Fibroblast of lung (primary cell): Measurements from ENCODE around the gene PPFIBP2.

ENCODE experiments used
- EZH2 ChIP-seq: IDR thresholded peaks from 2 replicates; pipeline ENCODE4 v1.5.1; 2012; ENCODE audit warnings: low read length, control low read depth, mild to moderate bottlenecking; ENCODE audit errors: missing control alignments
- TF ChIP-seq, protein P1 (sequence below), 2 donors: IDR thresholded peaks in 1 of 2; conservative IDR thresholded peaks in 1 of 2; 1 replicate in 1 of 2; 2 replicates in 1 of 2; pipeline ENCODE4 v1.5.1; 2011 to 2012; ENCODE audit warnings: low read length in 2 of 2, control low read depth in 1 of 2, inconsistent platforms in 1 of 2, low read depth in 1 of 2, mild to moderate bottlenecking in 1 of 2

DNA sequence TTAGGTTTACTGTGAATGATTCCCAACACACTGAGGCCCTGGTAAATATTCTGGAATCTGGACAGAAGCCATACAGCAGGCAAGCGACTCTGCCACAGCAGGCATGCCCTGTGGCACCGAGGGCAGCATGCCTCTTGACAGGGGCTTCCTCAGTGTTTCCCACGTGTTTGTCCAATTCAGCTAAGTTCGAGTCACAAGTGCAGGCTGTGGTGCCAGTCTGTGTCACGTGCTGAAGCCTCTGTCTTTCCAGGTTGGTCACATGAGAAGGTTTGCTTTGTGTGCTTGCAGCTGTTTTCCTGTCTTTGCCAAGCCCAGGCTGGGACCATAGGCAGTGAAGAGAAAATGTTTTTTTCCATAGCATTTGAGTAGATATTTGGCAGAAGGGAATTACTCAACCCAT, 2.4 kb upstream of the PPFIBP2 start:
- TF ChIP-seq, protein P1, sequence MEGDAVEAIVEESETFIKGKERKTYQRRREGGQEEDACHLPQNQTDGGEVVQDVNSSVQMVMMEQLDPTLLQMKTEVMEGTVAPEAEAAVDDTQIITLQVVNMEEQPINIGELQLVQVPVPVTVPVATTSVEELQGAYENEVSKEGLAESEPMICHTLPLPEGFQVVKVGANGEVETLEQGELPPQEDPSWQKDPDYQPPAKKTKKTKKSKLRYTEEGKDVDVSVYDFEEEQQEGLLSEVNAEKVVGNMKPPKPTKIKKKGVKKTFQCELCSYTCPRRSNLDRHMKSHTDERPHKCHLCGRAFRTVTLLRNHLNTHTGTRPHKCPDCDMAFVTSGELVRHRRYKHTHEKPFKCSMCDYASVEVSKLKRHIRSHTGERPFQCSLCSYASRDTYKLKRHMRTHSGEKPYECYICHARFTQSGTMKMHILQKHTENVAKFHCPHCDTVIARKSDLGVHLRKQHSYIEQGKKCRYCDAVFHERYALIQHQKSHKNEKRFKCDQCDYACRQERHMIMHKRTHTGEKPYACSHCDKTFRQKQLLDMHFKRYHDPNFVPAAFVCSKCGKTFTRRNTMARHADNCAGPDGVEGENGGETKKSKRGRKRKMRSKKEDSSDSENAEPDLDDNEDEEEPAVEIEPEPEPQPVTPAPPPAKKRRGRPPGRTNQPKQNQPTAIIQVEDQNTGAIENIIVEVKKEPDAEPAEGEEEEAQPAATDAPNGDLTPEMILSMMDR (conservative IDR thresholded peaks at IDR 0.05 in 1 of 2, IDR thresholded peaks at IDR 0.05 in 1 of 2; ENCODE audit: low read depth in 1 of 2, low read length in 2 of 2): no peak
- TF ChIP-seq EZH2: no peak
